H9 (cell line): ENCODE results near the gene UNC50. TPM values are rescaled to one million over a fixed set of nuclear protein-coding genes. Genes with fewer than 3 reads are reported as not detected.
A peak's percentile ranks its signal among the peaks of the same experiment; 100 is the strongest.

Experiments
- DNase-seq: peaks from one replicate; pipeline ENCODE4 v3.0.0-alpha.2; 2017
- H2AFZ ChIP-seq: one replicate; pipeline ENCODE4 v1.6.1; 2013; ENCODE audit warnings: mild to moderate bottlenecking, low read length, control low read depth, moderate library complexity
- H2AK5ac ChIP-seq: 2 replicates; pipeline ENCODE4 v1.6.1; 2013; ENCODE audit warnings: low read length, control low read depth, mixed read lengths; ENCODE audit not compliant: insufficient read length
- H2BK120ac ChIP-seq: one replicate; pipeline ENCODE4 v1.6.1; 2013; ENCODE audit warnings: low read depth, mild to moderate bottlenecking, low read length, control low read depth, inconsistent platforms; ENCODE audit not compliant: poor library complexity, severe bottlenecking
- H2BK12ac ChIP-seq: 2 replicates; pipeline ENCODE4 v1.6.1; 2013; ENCODE audit warnings: low read length, control low read depth, mixed read lengths, low read depth; ENCODE audit not compliant: insufficient read length
- H2BK15ac ChIP-seq: 2 replicates; pipeline ENCODE4 v1.6.1; 2013; ENCODE audit warnings: low read depth, low read length, control low read depth
- H2BK20ac ChIP-seq: one replicate; pipeline ENCODE4 v1.6.1; 2013; ENCODE audit warnings: low read depth, mild to moderate bottlenecking, low read length, control low read depth, inconsistent platforms; ENCODE audit not compliant: poor library complexity, severe bottlenecking
- H2BK5ac ChIP-seq: 2 replicates; pipeline ENCODE4 v1.6.1; 2013; ENCODE audit warnings: low read length, control low read depth, mixed read lengths; ENCODE audit not compliant: insufficient read length
- H3K14ac ChIP-seq: 2 replicates; pipeline ENCODE4 v1.6.1; 2013; ENCODE audit warnings: low read length, control low read depth; ENCODE audit not compliant: insufficient read depth
- H3K18ac ChIP-seq: 2 replicates; pipeline ENCODE4 v1.6.1; 2013; ENCODE audit warnings: low read depth, mild to moderate bottlenecking, mixed read lengths, low read length, control low read depth; ENCODE audit not compliant: insufficient read length
- H3K23ac ChIP-seq: 2 replicates; pipeline ENCODE4 v1.6.1; 2013; ENCODE audit warnings: low read length, control low read depth, mixed read lengths, low read depth; ENCODE audit not compliant: insufficient read length
- H3K23me2 ChIP-seq: 2 replicates; pipeline ENCODE4 v1.6.1; 2013; ENCODE audit warnings: low read depth, mild to moderate bottlenecking, mixed read lengths, low read length, control low read depth; ENCODE audit not compliant: insufficient read length, poor library complexity, severe bottlenecking
- H3K27ac ChIP-seq: 2 replicates; pipeline ENCODE4 v1.5.1; 2013; ENCODE audit warnings: low read length, control low read depth, mixed read lengths, low read depth; ENCODE audit not compliant: insufficient read length
- H3K27me3 ChIP-seq: 2 replicates; pipeline ENCODE4 v1.6.1; 2013; ENCODE audit warnings: low read length, control low read depth, inconsistent platforms; ENCODE audit not compliant: insufficient read depth
- H3K4ac ChIP-seq: 2 replicates; pipeline ENCODE4 v1.6.1; 2013; ENCODE audit warnings: low read depth, mild to moderate bottlenecking, control low read depth, inconsistent platforms, low read length, moderate library complexity
- H3K4me1 ChIP-seq: 2 replicates; pipeline ENCODE4 v1.6.1; 2013; ENCODE audit warnings: low read length, control low read depth, inconsistent platforms; ENCODE audit not compliant: insufficient read depth
- H3K4me2 ChIP-seq: 2 replicates; pipeline ENCODE4 v1.6.1; 2013; ENCODE audit warnings: low read length, control low read depth, mixed read lengths; ENCODE audit not compliant: insufficient read length, insufficient read depth
- H3K56ac ChIP-seq: 2 replicates; pipeline ENCODE4 v1.6.1; 2013; ENCODE audit warnings: low read depth, mild to moderate bottlenecking, mixed read lengths, low read length, control low read depth; ENCODE audit not compliant: insufficient read length
- H3K79me1 ChIP-seq: 2 replicates; pipeline ENCODE4 v1.6.1; 2013; ENCODE audit warnings: low read depth, mild to moderate bottlenecking, moderate library complexity, low read length, control low read depth, inconsistent platforms; ENCODE audit not compliant: insufficient read depth, poor library complexity, severe bottlenecking
- H3K79me2 ChIP-seq: 2 replicates; pipeline ENCODE4 v1.6.1; 2013; ENCODE audit warnings: low read length, control low read depth, inconsistent platforms; ENCODE audit not compliant: insufficient read depth
- H3K9ac ChIP-seq: 2 replicates; pipeline ENCODE4 v1.6.1; 2013; ENCODE audit warnings: low read length, control low read depth, mixed read lengths; ENCODE audit not compliant: insufficient read length; ENCODE audit errors: extremely low read depth
- H3K9me3 ChIP-seq: one replicate; pipeline ENCODE4 v1.6.1; 2013; ENCODE audit warnings: low read depth, low read length, inconsistent platforms; ENCODE audit not compliant: control insufficient read depth
- H3T11ph ChIP-seq: one replicate; pipeline ENCODE4 v1.6.1; 2013; ENCODE audit warnings: mild to moderate bottlenecking, low read length, control low read depth, inconsistent platforms
- H4K20me1 ChIP-seq: one replicate; pipeline ENCODE4 v1.6.1; 2013; ENCODE audit not compliant: control insufficient read depth, insufficient read length, insufficient read depth
- H4K5ac ChIP-seq: 2 replicates; pipeline ENCODE4 v1.6.1; 2013; ENCODE audit warnings: low read depth, mild to moderate bottlenecking, mixed read lengths, low read length, control low read depth; ENCODE audit not compliant: insufficient read length
- H4K8ac ChIP-seq: replicated peaks from 2 replicates; pipeline ENCODE4 v1.6.1; 2013; ENCODE audit warnings: low read length, control low read depth, mixed read lengths, low read depth; ENCODE audit not compliant: insufficient read length
- H4K91ac ChIP-seq: 2 replicates; pipeline ENCODE4 v1.6.1; 2013; ENCODE audit warnings: low read depth, mild to moderate bottlenecking, moderate library complexity, mixed read lengths, low read length, control low read depth; ENCODE audit not compliant: insufficient read length
- H3K27ac Mint-ChIP-seq, 3 experiments: 2 replicates in 2 of 3; 3 replicates in 1 of 3; pipeline ENCODE4 v1.8.0; 2020 to 2021; ENCODE audit warnings: mixed read lengths in 3 of 3, mild to moderate bottlenecking in 1 of 3, moderate library complexity in 1 of 3
- H3K27me3 Mint-ChIP-seq: 2 replicates; pipeline ENCODE4 v1.8.0; 2021; ENCODE audit warnings: low read depth, mild to moderate bottlenecking, moderate library complexity, mixed read lengths
- H3K36me3 Mint-ChIP-seq, 3 experiments: 2 replicates in 2 of 3; 3 replicates in 1 of 3; pipeline ENCODE4 v1.8.0; 2020 to 2021; ENCODE audit warnings: low read depth in 3 of 3, mixed read lengths in 3 of 3; ENCODE audit not compliant: insufficient read depth in 1 of 3
- H3K4me1 Mint-ChIP-seq, 2 experiments: 2 replicates each; pipeline ENCODE4 v1.8.0; 2020; ENCODE audit warnings: mixed read lengths in 2 of 2
- H3K4me3 Mint-ChIP-seq, 2 experiments: 2 replicates in 1 of 2; 3 replicates in 1 of 2; pipeline ENCODE4 v1.8.0; 2020 to 2021; ENCODE audit warnings: mild to moderate bottlenecking in 2 of 2, mixed read lengths in 2 of 2, moderate library complexity in 1 of 2
- H3K9me3 Mint-ChIP-seq, 2 experiments: 2 replicates in 1 of 2; 3 replicates in 1 of 2; pipeline ENCODE4 v1.8.0; 2020; ENCODE audit warnings: mild to moderate bottlenecking in 2 of 2, mixed read lengths in 2 of 2, moderate library complexity in 1 of 2
- WGBS: extraction: QIAGEN DNeasy Blood & Tissue Kit; methylation state at CpG from one replicate; pipeline ENCODE4 v1.1.7; 2013; ENCODE audit warnings: missing lambda C conversion rate, low lambda C conversion rate, mixed read lengths; ENCODE audit not compliant: insufficient read length; ENCODE audit errors: extremely low coverage; 5-methylcytosine and 5-hydroxymethylcytosine counted together
- total RNA-seq: library from RNA; stranded (reverse); gene quantifications from 2 replicates; pipeline ENCODE4 v1.2.1, GENCODE V29; 2021
- TF ChIP-seq, protein P1 (sequence below): fragments of 200-600 bp; sonication (generic); conservative IDR thresholded peaks from 3 replicates; pipeline ENCODE4 v1.8.0; 2021; ENCODE audit warnings: antibody characterized with exemption, mild to moderate bottlenecking

UNC50 gene
- total RNA-seq, 1 experiment from 2014 or later = 35.4 TPM

GRCh38 chr2:98559581-98559980, 48.8 kb upstream of the UNC50 start:
- H2BK12ac ChIP-seq = no peak overlapping the region
- H3K9me3 ChIP-seq = no peaks in the 10 kb centered on the region
- Mint-ChIP-seq H3K27ac (peak overlapping the region in 1 of 3 experiments; percentile 82; a peak in 2 of 7 replicates), H3K36me3 (peaks cover 10 to 80% (median 42%) of the 10 kb centered on the region in 3 experiments), H3K9me3 (no peaks in the 10 kb centered on the region), H3K4me1 (no peaks in the 10 kb centered on the region), H3K4me3 (no peak overlapping the region), H3K27me3 (no peaks in the 10 kb centered on the region)
- H3K56ac ChIP-seq = no peak overlapping the region
- no peaks in the 10 kb centered on the region for H3K79me1 ChIP-seq
- H3K9ac ChIP-seq = no peak overlapping the region
- no peaks in the 10 kb centered on the region for H3K23me2 ChIP-seq
- H3K4ac ChIP-seq = no peak overlapping the region
- no peak overlapping the region for H3K14ac ChIP-seq
- H4K5ac ChIP-seq = no peak overlapping the region
- no peak overlapping the region for H3K23ac ChIP-seq
- no peaks in the 10 kb centered on the region for H3K4me1 ChIP-seq
- H2AK5ac ChIP-seq = no peak overlapping the region
- H2BK20ac ChIP-seq = no peak overlapping the region
- H2BK120ac ChIP-seq = no peak overlapping the region
- no peak overlapping the region for H3K27ac ChIP-seq
- WGBS = no CpG with 5 or more reads among the region's 3 CpGs
- no peak overlapping the region for H4K91ac ChIP-seq
- TF ChIP-seq, protein P1, sequence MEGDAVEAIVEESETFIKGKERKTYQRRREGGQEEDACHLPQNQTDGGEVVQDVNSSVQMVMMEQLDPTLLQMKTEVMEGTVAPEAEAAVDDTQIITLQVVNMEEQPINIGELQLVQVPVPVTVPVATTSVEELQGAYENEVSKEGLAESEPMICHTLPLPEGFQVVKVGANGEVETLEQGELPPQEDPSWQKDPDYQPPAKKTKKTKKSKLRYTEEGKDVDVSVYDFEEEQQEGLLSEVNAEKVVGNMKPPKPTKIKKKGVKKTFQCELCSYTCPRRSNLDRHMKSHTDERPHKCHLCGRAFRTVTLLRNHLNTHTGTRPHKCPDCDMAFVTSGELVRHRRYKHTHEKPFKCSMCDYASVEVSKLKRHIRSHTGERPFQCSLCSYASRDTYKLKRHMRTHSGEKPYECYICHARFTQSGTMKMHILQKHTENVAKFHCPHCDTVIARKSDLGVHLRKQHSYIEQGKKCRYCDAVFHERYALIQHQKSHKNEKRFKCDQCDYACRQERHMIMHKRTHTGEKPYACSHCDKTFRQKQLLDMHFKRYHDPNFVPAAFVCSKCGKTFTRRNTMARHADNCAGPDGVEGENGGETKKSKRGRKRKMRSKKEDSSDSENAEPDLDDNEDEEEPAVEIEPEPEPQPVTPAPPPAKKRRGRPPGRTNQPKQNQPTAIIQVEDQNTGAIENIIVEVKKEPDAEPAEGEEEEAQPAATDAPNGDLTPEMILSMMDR = no peak
- no peaks in the 10 kb centered on the region for H3K27me3 ChIP-seq
- H2AFZ ChIP-seq = no peak overlapping the region
- H2BK15ac ChIP-seq = no peak overlapping the region
- no peak for DNase-seq
- no peak overlapping the region for H3K4me2 ChIP-seq
- H3T11ph ChIP-seq = no peak overlapping the region
- no peaks in the 10 kb centered on the region for H3K79me2 ChIP-seq
- H4K8ac ChIP-seq = no peak overlapping the region
- H2BK5ac ChIP-seq = no peak overlapping the region
- no peak overlapping the region for H3K18ac ChIP-seq
- no peaks in the 10 kb centered on the region for H4K20me1 ChIP-seq
